Adrenal gland (tissue), 5 donors: ENCODE data around the gene CREB5.

Experiments used
- POLR2A ChIP-seq, 2 donors: fragments of 450-650 bp; IDR thresholded peaks; one replicate each; pipeline ENCODE4 v1.6.1; 2017; ENCODE audit warnings: antibody characterized with exemption in 2 of 2, mild to moderate bottlenecking in 2 of 2, moderate library complexity in 1 of 2
- TF ChIP-seq, protein P1 (sequence below), 6 experiments: fragments of 450-650 bp in 4 of 6; fragments of 200-600 bp in 2 of 6; sonication (generic) in 1 of 6; IDR thresholded peaks; 1 replicate in 5 of 6; 2 replicates in 1 of 6; pipeline versions ENCODE4 v1.5.1 to v1.8.0; 2016 to 2021; ENCODE audit warnings: antibody characterized with exemption in 6 of 6, mild to moderate bottlenecking in 2 of 6, moderate library complexity in 1 of 6
- donor health status: DM: no; HTN: no; CAD: no.

DNA sequence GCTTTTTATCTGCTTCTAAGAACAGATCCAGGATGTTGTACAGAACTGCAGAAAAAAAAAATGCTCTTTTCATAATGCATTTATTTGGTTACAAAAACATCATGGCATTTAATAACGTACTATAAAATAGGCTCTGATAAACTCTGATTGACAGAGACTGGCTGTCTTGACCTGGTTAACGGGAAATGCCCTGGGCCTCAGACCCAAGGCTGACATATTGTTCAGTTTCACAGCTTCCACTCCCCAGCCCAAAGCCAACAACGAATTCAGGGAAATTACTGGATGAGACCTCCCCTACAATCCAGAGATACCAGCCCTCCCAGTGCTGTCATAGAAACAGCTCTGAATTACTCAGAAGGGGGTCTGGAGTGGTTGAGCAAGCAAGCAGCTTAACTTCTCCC, 260.1 kb downstream of the CREB5 start:
- TF ChIP-seq, protein P1, sequence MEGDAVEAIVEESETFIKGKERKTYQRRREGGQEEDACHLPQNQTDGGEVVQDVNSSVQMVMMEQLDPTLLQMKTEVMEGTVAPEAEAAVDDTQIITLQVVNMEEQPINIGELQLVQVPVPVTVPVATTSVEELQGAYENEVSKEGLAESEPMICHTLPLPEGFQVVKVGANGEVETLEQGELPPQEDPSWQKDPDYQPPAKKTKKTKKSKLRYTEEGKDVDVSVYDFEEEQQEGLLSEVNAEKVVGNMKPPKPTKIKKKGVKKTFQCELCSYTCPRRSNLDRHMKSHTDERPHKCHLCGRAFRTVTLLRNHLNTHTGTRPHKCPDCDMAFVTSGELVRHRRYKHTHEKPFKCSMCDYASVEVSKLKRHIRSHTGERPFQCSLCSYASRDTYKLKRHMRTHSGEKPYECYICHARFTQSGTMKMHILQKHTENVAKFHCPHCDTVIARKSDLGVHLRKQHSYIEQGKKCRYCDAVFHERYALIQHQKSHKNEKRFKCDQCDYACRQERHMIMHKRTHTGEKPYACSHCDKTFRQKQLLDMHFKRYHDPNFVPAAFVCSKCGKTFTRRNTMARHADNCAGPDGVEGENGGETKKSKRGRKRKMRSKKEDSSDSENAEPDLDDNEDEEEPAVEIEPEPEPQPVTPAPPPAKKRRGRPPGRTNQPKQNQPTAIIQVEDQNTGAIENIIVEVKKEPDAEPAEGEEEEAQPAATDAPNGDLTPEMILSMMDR (IDR thresholded peaks at IDR 0.05) = no peak
- no peak for TF ChIP-seq POLR2A (IDR thresholded peaks at IDR 0.05)
